ENCODE measurements around the gene ROCK2. TPM values are rescaled to one million over a fixed set of nuclear protein-coding genes. Genes with fewer than 3 reads are reported as not detected.
"Not testable (repeated sequence)": the region's sequence is repeated elsewhere in the genome, so short reads cannot be mapped to it uniquely, and the experiment has no call there.

The ROCK2 gene
- total RNA-seq, 1 experiment from 2014 or later: 64.4 TPM

DNA sequence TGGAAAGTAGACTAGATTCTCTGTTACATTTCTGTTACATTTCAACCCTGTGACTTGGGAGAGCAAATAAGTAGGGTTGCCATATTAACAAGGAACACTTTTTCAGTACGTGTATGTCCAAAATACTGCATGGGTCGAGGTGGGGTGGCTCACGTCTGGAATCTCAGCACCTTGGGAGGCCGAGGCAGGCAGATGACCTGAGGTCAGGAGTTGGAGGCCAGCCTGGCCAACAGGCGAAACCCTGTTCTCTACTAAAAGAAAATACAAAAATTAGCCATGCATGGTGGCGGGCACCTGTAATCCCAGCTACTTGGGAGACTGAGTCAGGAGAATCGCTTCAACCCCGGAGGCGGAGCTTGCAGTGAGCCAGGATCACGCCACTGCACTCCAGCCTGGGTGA lies 178.0 kb downstream of the ROCK2 start:
- H3K36me3 Mint-ChIP-seq (ENCODE audit: insufficient read depth, unreplicated experiment): peaks cover 8% of the 10 kb centered on the region
- no peaks in the 10 kb centered on the region for H3K9me3 ChIP-seq
- H3K4me1 ChIP-seq: no peaks in the 10 kb centered on the region
- POLR2A ChIA-PET: no interaction called here
- no peaks in the 10 kb centered on the region for H3K4me1 Mint-ChIP-seq (ENCODE audit: low read depth, unreplicated experiment)
- H3K27ac Mint-ChIP-seq (ENCODE audit: unreplicated experiment): no peak overlapping the region
- no peak for DNase-seq
- no peaks in the 10 kb centered on the region for H3K9me3 Mint-ChIP-seq (ENCODE audit: unreplicated experiment)
- BruUV-seq (replicated peaks): no TSS peak
- no peak overlapping the region for H3K4me3 ChIP-seq (ENCODE audit: low read depth, low read length)
- no peaks in the 10 kb centered on the region for H3K27me3 ChIP-seq (replicated peaks; ENCODE audit: control insufficient read depth, insufficient read depth, low read length)
- intact Hi-C loops (cut with micrococcal nuclease; ENCODE audit: unreplicated experiment): no loop called here
- CTCF ChIA-PET: no interaction called here
- H3K4me3 Mint-ChIP-seq (ENCODE audit: unreplicated experiment): no peak overlapping the region
- TF ChIP-seq, protein P1, sequence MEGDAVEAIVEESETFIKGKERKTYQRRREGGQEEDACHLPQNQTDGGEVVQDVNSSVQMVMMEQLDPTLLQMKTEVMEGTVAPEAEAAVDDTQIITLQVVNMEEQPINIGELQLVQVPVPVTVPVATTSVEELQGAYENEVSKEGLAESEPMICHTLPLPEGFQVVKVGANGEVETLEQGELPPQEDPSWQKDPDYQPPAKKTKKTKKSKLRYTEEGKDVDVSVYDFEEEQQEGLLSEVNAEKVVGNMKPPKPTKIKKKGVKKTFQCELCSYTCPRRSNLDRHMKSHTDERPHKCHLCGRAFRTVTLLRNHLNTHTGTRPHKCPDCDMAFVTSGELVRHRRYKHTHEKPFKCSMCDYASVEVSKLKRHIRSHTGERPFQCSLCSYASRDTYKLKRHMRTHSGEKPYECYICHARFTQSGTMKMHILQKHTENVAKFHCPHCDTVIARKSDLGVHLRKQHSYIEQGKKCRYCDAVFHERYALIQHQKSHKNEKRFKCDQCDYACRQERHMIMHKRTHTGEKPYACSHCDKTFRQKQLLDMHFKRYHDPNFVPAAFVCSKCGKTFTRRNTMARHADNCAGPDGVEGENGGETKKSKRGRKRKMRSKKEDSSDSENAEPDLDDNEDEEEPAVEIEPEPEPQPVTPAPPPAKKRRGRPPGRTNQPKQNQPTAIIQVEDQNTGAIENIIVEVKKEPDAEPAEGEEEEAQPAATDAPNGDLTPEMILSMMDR (IDR thresholded peaks at IDR 0.05; ENCODE audit: insufficient read depth in 1 of 2, low read depth in 1 of 2, low read length in 1 of 2, severe bottlenecking in 1 of 2, unreplicated experiment in 1 of 2): no peak
- no peaks in the 10 kb centered on the region for H3K27me3 Mint-ChIP-seq (ENCODE audit: insufficient read depth, unreplicated experiment)
- H3K36me3 ChIP-seq (ENCODE audit: control insufficient read depth, insufficient read depth, low read length): no peaks in the 10 kb centered on the region

DNA sequence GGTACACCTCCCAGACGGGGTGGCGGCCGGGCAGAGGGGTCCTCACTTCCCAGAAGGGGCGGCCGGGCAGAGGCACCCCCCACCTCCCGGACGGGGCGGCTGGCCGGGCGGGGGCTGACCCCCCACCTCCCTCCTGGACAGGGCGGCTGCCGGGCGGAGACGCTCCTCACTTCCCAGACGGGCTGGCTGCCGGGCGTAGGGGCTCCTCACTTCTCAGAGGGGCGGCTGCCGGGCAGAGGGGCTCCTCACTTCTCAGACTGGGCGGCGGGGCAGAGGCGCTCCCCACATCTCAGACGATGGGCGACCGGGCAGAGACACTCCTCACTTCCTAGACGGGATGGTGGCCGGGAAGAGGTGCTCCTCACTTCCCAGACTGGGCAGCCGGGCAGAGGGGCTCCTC lies 179.4 kb downstream of the ROCK2 start:
- CTCF ChIA-PET; intact Hi-C loops (cut with micrococcal nuclease; ENCODE audit: unreplicated experiment); H3K27me3 ChIP-seq (replicated peaks; ENCODE audit: control insufficient read depth, insufficient read depth, low read length); H3K4me3 ChIP-seq (ENCODE audit: low read depth, low read length); DNase-seq; POLR2A ChIA-PET; H3K36me3 ChIP-seq (ENCODE audit: control insufficient read depth, insufficient read depth, low read length); H3K9me3 Mint-ChIP-seq (ENCODE audit: unreplicated experiment); H3K4me1 Mint-ChIP-seq (ENCODE audit: low read depth, unreplicated experiment); H3K27ac Mint-ChIP-seq (ENCODE audit: unreplicated experiment); H3K27me3 Mint-ChIP-seq (ENCODE audit: insufficient read depth, unreplicated experiment); H3K4me3 Mint-ChIP-seq (ENCODE audit: unreplicated experiment); H3K4me1 ChIP-seq; BruUV-seq (replicated peaks); H3K9me3 ChIP-seq; H3K36me3 Mint-ChIP-seq (ENCODE audit: insufficient read depth, unreplicated experiment): not testable (repeated sequence)

DNA sequence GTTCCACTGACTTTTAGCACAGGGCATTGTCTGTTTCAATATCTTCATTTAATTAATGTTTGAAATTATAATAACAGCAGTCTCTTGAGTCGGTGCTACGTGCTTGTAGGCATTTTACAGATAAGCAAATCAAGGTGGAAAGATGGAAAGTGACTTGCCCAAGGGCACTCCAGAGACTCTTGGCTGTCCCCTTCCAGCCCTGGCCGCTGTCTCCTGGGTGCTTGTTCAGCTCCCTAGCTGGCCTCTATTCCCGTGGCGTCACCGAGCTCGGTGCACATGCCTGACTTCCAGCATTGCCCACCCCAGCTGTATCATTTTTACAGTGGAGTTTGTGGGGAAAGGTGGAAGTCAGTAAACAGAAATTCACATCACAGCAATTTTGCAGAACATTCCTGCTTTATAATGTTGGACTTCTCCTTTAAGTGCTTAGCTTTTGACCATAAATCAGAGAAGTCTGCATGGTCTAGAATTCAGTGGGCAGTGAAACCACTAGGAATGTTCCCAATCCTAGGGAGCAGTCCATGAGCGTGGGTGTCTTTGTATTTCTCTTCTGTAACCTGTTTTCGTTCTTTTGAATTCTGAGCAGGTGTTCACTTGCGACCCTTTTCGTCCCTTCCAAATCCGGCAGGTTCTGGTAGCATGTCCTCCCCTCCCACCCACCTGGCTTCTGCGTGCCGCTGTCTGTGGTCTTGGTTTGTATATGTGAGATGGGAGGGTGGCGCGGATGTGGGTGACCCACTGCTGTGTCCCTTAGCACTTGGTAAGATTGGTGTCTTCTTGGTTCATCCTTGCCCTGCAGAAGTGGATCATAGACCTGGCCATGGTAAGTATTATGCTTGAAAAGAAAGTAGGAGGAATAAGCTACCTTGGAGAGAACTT lies 180.8 kb downstream of the ROCK2 start:
- DNase-seq: no peak
- H3K27me3 Mint-ChIP-seq (ENCODE audit: insufficient read depth, unreplicated experiment): no peaks in the 10 kb centered on the region
- Histone ChIP-seq H3K27me3 (replicated peaks; ENCODE audit: control insufficient read depth, insufficient read depth, low read length) (no peaks in the 10 kb centered on the region), H3K9me3 (no peaks in the 10 kb centered on the region), H3K4me1 (no peaks in the 10 kb centered on the region), H3K4me3 (ENCODE audit: low read depth, low read length) (no peak overlapping the region), H3K36me3 (ENCODE audit: control insufficient read depth, insufficient read depth, low read length) (no peaks in the 10 kb centered on the region)
- H3K36me3 Mint-ChIP-seq (ENCODE audit: insufficient read depth, unreplicated experiment): no peaks in the 10 kb centered on the region
- no peak overlapping the region for H3K27ac Mint-ChIP-seq (ENCODE audit: unreplicated experiment)
- POLR2A ChIA-PET: no interaction called here
- no peak overlapping the region for H3K4me3 Mint-ChIP-seq (ENCODE audit: unreplicated experiment)
- CTCF ChIA-PET: no interaction called here
- intact Hi-C loops (cut with micrococcal nuclease; ENCODE audit: unreplicated experiment): no loop called here
- H3K4me1 Mint-ChIP-seq (ENCODE audit: low read depth, unreplicated experiment): no peaks in the 10 kb centered on the region
- no peaks in the 10 kb centered on the region for H3K9me3 Mint-ChIP-seq (ENCODE audit: unreplicated experiment)
- no TSS peak for BruUV-seq (replicated peaks)
- TF ChIP-seq, protein P1 (IDR thresholded peaks at IDR 0.05; ENCODE audit: insufficient read depth in 1 of 2, low read depth in 1 of 2, low read length in 1 of 2, severe bottlenecking in 1 of 2, unreplicated experiment in 1 of 2): no peak
